SKM-1 treated with dmso at 0.1 percent for 144 hours (cell line): ENCODE results near the gene ECPAS.
"Not testable (repeated sequence)": the region's sequence is repeated elsewhere in the genome, so short reads cannot be mapped to it uniquely, and the experiment has no call there.

Experiments used
- DNase-seq: peaks from one replicate; lab custom pipeline; 2025; ENCODE audit not compliant: unreplicated experiment; lab: John Stamatoyannopoulos, UW

Gene ECPAS

DNA sequence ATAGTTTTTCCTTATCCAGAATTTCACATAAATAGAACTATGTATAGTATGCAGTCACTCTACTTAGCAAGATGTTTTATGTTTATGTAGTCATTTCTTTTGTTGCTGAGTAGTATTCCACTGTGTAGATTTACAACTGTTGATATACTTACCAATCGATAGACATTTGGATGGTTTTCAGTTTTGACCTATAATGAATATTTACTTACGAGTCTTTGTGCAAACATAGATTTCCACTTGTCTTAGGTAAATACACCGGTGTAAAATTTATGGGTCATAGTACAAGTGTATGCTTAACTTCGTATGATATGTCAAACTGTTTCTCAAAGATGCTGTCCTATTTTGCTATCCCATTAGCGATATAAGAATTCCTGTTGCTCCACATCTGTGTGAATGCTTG, 134.4 kb downstream of the ECPAS start:
- no peak for DNase-seq

DNA sequence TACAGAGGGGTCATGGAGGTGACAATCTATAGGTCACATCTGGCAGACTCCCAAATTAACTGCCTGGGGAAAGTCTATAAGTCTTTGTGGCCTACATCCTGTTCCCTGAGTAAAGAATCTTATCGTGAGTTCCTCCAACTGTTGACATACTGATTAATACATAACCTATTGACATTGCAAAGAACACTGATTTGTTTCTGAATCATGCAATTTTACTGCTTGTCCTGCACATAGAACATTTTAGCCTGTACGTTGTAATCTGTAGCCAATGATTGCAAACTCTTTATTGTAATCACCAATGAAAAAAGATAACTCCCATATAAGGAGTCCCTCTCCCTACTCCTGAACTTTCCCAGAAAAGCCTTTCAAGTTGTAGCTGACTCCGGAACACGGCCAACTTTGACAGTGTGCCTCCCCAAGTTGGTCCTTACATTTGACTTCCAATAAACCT, 135.3 kb downstream of the ECPAS start:
- no peak for DNase-seq

DNA sequence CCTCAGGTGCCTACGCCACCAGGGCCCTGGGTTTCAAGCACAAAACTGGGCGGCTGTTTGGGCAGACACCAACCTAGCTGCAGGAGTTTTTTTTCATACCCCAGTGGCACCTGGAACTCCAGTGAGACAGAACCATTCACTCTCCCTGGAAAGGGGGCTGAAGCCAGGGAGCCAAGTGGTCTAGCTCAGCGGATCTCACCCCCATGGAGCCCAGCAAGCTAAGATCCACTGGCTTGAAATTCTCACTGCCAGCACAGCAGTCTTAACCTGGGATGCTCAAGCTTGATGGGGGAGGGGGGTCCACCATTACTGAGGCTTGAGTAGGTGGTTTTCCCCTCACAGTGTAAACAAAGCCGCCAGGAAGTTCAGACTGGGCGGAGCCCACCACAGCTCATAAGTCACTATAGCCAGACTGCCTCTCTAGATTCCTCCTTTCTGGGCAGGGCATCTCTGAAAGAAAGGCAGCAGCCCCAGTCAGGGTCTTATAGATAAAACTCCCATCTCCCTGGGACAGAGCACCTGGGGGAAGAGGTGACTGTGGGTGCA, 149.8 kb downstream of the ECPAS start:
- not testable (repeated sequence) for DNase-seq

GRCh38 chr9:111330124-111330523, 154.1 kb downstream of the ECPAS start, which contains the start of gene OR2K2:
TSS of gene OR2K2 (minus strand) at chr9:111330224. CDS start at chr9:111328433, 1,791 bp downstream.
- no peak for DNase-seq

DNA sequence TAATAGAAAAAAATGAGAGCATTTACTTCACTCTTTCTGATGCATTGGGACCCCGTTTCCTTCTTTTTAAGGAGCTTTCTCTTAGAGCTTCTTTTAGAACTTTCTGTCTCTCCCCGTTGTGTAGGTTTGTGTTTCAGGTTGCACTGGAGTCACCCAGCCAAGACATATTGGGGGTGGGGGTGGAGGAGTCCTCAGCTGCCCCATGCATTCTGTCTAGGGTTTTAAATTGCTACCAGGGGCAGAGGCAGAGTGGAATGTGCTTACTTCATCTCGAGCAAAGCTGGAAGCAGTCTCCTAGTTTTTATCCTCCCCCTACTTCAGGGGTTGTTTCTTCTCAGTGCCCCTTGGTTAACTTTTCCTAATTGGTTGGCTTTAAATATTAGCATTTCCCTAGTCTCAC, 163.6 kb downstream of the ECPAS start:
- no peak for DNase-seq

- DNase-seq, result no peak
Measured at GRCh38 chr9:111316796-111317195, 167.4 kb downstream of the ECPAS start.
